Measurements from ENCODE around the gene KLHDC4. TPM values are rescaled to one million over a fixed set of nuclear protein-coding genes. Genes with fewer than 3 reads are reported as not detected.

The KLHDC4 gene
- polyA plus RNA-seq, 1 of the 3 experiments (the other 2 are of a cell fraction) = 51.2 TPM

- TF ChIP-seq POLR2AphosphoS5 (IDR thresholded peaks at IDR 0.05; ENCODE audit: low read depth, low read length) = no peak
- TF ChIP-seq FOXM1 (IDR thresholded peaks at IDR 0.05; ENCODE audit: low read depth) = no peak
- no peak for TF ChIP-seq SMC3 (IDR thresholded peaks at IDR 0.05; ENCODE audit: low read depth, low read length)
Observed at GRCh38 chr16:87744750-87745514, 20.9 kb downstream of the KLHDC4 start (continued).

GRCh38 chr16:87742781-87743490 lies 22.9 kb downstream of the KLHDC4 start:
- Histone ChIP-seq H3K4me3 (ENCODE audit: low read depth in 2 of 2, low read length in 1 of 2) (no peak overlapping the region), H4K20me1 (ENCODE audit: insufficient read depth) (no peaks in the 10 kb centered on the region), H3F3A (replicated peaks; ENCODE audit: insufficient read depth) (no peaks in the 10 kb centered on the region), H3K9me2 (no peaks in the 10 kb centered on the region), H3K27ac (ENCODE audit: low read depth in 2 of 2, low read length in 1 of 2) (no peak overlapping the region), H3K79me2 (ENCODE audit: insufficient read depth) (peaks cover 4% of the 10 kb centered on the region; the same call in 1 of the 2 replicates), H3K4me2 (no peak overlapping the region), H3K36me3 (replicated peaks in 1 of 2; ENCODE audit: control insufficient read depth in 1 of 2, insufficient read depth in 2 of 2, low read length in 1 of 2) (peaks cover 9 to 40% of the 10 kb centered on the region in 2 experiments), H3K4me1 (ENCODE audit: control insufficient read depth in 1 of 2, insufficient read depth in 2 of 2, low read depth in 1 of 2, low read length in 1 of 2) (no peaks in the 10 kb centered on the region), H2AFZ (ENCODE audit: low read depth) (no peak overlapping the region), H3K9ac (no peak overlapping the region), H3K9me3 (no peaks in the 10 kb centered on the region), H3K27me3 (ENCODE audit: insufficient read depth) (no peaks in the 10 kb centered on the region)
- CTCF ChIA-PET = no interaction called here
- POLR2A ChIA-PET = no interaction called here
- no peak for DNase-seq
- 93% methylated on average over 15 of the region's 17 CpGs for WGBS (ENCODE audit: low lambda C conversion rate)
- no peak for TF ChIP-seq RFX5 (IDR thresholded peaks at IDR 0.05; ENCODE audit: low read length)
- no peak for TF ChIP-seq CTCF (IDR thresholded peaks at IDR 0.05)
- no peak for TF ChIP-seq POLR2AphosphoS5 (IDR thresholded peaks at IDR 0.05; ENCODE audit: low read depth, low read length)
- no peak for TF ChIP-seq FOXM1 (IDR thresholded peaks at IDR 0.05; ENCODE audit: low read depth)
- TF ChIP-seq NRF1 (IDR thresholded peaks at IDR 0.05; ENCODE audit: low read depth, low read length) = no peak
- TF ChIP-seq MAX (IDR thresholded peaks at IDR 0.05; ENCODE audit: low read depth) = no peak
- no peak for TF ChIP-seq EZH2phosphoT487 (IDR thresholded peaks at IDR 0.05; ENCODE audit: borderline replicate concordance, low read depth)
- TF ChIP-seq REST (IDR thresholded peaks at IDR 0.05; ENCODE audit: low read depth, low read length) = no peak
- TF ChIP-seq GABPA (IDR thresholded peaks at IDR 0.05; ENCODE audit: low read depth) = no peak
- no peak for TF ChIP-seq TCF12 (IDR thresholded peaks at IDR 0.05)
- no peak for TF ChIP-seq ZBTB33 (IDR thresholded peaks at IDR 0.05; ENCODE audit: borderline replicate concordance, low read depth)
- no peak for TF ChIP-seq PBX3 (IDR thresholded peaks at IDR 0.05)
- TF ChIP-seq RCOR1 (IDR thresholded peaks at IDR 0.05; ENCODE audit: low read length) = no peak
- no peak for TF ChIP-seq FOXJ3 (CRISPR knock-in tag; IDR thresholded peaks at IDR 0.05)
- TF ChIP-seq SIN3A (IDR thresholded peaks at IDR 0.05; ENCODE audit: borderline replicate concordance, low read depth, low read length) = no peak
- TF ChIP-seq IRF3 (IDR thresholded peaks at IDR 0.05; ENCODE audit: low read depth, low read length) = no peak
- TF ChIP-seq RXRA (IDR thresholded peaks at IDR 0.05; ENCODE audit: borderline replicate concordance, low read depth) = no peak
- TF ChIP-seq SMC3 (IDR thresholded peaks at IDR 0.05; ENCODE audit: low read depth, low read length) = no peak
- TF ChIP-seq CHD2 (IDR thresholded peaks at IDR 0.05; ENCODE audit: low read length, partially characterized antibody) = no peak

Measured in SK-N-SH (cell line).